Measurements from ENCODE around the gene AGBL1.

The AGBL1 gene

GRCh38 chr15:86834115-86834863 is 754.6 kb downstream of the AGBL1 start (continued):
- TF ChIP-seq, protein P1, sequence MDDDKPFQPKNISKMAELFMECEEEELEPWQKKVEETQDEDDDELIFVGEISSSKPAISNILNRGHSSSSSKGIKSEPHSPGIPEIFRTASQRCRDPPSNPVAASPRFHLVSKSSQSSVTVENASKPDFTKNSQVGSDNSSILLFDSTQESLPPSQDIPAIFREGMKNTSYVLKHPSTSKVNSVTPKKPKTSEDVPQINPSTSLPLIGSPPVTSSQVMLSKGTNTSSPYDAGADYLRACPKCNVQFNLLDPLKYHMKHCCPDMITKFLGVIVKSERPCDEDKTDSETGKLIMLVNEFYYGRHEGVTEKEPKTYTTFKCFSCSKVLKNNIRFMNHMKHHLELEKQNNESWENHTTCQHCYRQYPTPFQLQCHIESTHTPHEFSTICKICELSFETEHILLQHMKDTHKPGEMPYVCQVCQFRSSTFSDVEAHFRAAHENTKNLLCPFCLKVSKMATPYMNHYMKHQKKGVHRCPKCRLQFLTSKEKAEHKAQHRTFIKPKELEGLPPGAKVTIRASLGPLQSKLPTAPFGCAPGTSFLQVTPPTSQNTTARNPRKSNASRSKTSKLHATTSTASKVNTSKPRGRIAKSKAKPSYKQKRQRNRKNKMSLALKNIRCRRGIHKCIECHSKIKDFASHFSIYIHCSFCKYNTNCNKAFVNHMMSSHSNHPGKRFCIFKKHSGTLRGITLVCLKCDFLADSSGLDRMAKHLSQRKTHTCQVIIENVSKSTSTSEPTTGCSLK (tag by site-specific recombination; IDR thresholded peaks at IDR 0.05), result no peak

- CTCF ChIA-PET, result no interaction called here
- no peak overlapping the region for H3K4me3 ChIP-seq (ENCODE audit: low read depth, low read length)
- peak overlapping the region; percentile 58; the same call in 1 of the 2 replicates for H3K27ac ChIP-seq (ENCODE audit: extremely low read depth, low read depth, low read length)
- no peaks in the 10 kb centered on the region for H3K36me3 ChIP-seq (ENCODE audit: control insufficient read depth in 2 of 2, insufficient read depth in 1 of 2, low read length in 2 of 2)
- no peak for TF ChIP-seq ZFP41 (tag by site-specific recombination; IDR thresholded peaks at IDR 0.05; ENCODE audit: borderline replicate concordance)
- no peak for TF ChIP-seq ZNF121 (tag by site-specific recombination; IDR thresholded peaks at IDR 0.05)
- no peak for TF ChIP-seq ZBTB21 (tag by site-specific recombination; IDR thresholded peaks at IDR 0.05)
- TF ChIP-seq ZNF621 (tag by site-specific recombination; IDR thresholded peaks at IDR 0.05), result no peak
- TF ChIP-seq ZNF248 (tag by site-specific recombination; IDR thresholded peaks at IDR 0.05), result no peak
- no peak for TF ChIP-seq ZNF510 (tag by site-specific recombination; IDR thresholded peaks at IDR 0.05; ENCODE audit: insufficient replicate concordance)
- no peak for TF ChIP-seq OSR2 (tag by site-specific recombination; IDR thresholded peaks at IDR 0.05)
- TF ChIP-seq ZNF639 (tag by site-specific recombination; IDR thresholded peaks at IDR 0.05), result no peak
- TF ChIP-seq, protein P1 (tag by site-specific recombination; IDR thresholded peaks at IDR 0.05), result no peak
- TF ChIP-seq GFI1B (tag by site-specific recombination; IDR thresholded peaks at IDR 0.05), result no peak
- no peak for TF ChIP-seq ZNF791 (tag by site-specific recombination; IDR thresholded peaks at IDR 0.05)
- TF ChIP-seq REPIN1 (tag by site-specific recombination; IDR thresholded peaks at IDR 0.05; ENCODE audit: low read depth), result no peak
- peaks cover 22% of the 10 kb centered on the region for H3K4me1 ChIP-seq (ENCODE audit: control insufficient read depth, insufficient read depth, low read length)
- H3K9me3 ChIP-seq (ENCODE audit: control insufficient read depth, insufficient read depth, low read depth, low read length), result no peaks in the 10 kb centered on the region
- POLR2A ChIA-PET, result interaction anchor here (0.8 kb wide), 1 partner anchor 16 kb away, joined by 3 read pairs; no protein-coding TSS in a partner anchor
Observed at GRCh38 chr15:86837294-86838061, 757.8 kb downstream of the AGBL1 start.

DNA sequence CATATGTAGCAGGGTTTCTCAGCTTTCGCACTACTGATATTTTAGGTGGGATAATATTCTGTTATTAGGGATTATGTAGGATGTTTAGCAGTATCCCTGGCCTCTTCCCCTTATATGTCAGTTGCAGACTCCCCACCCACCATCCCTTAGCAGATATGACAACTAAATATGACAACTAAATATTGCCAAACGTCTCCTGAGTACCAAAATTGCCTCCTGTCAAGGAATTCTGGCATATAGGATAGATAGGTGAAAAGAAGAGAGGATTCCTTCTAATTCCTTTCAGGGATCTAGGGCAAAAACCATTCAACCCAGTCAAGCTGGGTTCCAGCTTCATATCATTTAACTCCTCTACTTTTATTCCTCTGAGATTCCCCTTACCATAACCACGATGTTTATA is 759.8 kb downstream of the AGBL1 start:
- POLR2A ChIA-PET, result no interaction called here

More for the DNA sequence above, 759.8 kb downstream of the AGBL1 start:
- no peak overlapping the region for H3K4me3 ChIP-seq (ENCODE audit: low read depth, low read length)
- no peaks in the 10 kb centered on the region for H3K36me3 ChIP-seq (ENCODE audit: control insufficient read depth in 2 of 2, insufficient read depth in 1 of 2, low read length in 2 of 2)
- H3K9me3 ChIP-seq (ENCODE audit: control insufficient read depth, insufficient read depth, low read depth, low read length), result no peaks in the 10 kb centered on the region
- H3K27ac ChIP-seq (ENCODE audit: extremely low read depth, low read depth, low read length), result no peak overlapping the region
- CTCF ChIA-PET, result interaction anchor here (0.6 to 0.7 kb wide), 3 partner anchors 1389 to 1683 kb away, joined by 3 to 6 read pairs (median 4); no protein-coding TSS in a partner anchor
- TF ChIP-seq ZNF423 (tag by site-specific recombination; IDR thresholded peaks at IDR 0.05) (no peak), ZSCAN30 (tag by site-specific recombination; IDR thresholded peaks at IDR 0.05) (no peak), ZNF544 (tag by site-specific recombination; IDR thresholded peaks at IDR 0.05) (no peak), EGR2 (tag by site-specific recombination; IDR thresholded peaks at IDR 0.05; ENCODE audit: low read depth) (no peak), SETDB1 (IDR thresholded peaks at IDR 0.05; ENCODE audit: insufficient read length, low read length) (no peak), ZNF37A (tag by site-specific recombination; IDR thresholded peaks at IDR 0.05) (no peak), TRIM28 (IDR thresholded peaks at IDR 0.05; ENCODE audit: borderline replicate concordance, low read length) (no peak), ZNF660 (tag by site-specific recombination; IDR thresholded peaks at IDR 0.05) (no peak), ZNF624 (tag by site-specific recombination; IDR thresholded peaks at IDR 0.05) (no peak), MZF1 (tag by site-specific recombination; IDR thresholded peaks at IDR 0.05; ENCODE audit: borderline replicate concordance) (no peak), ZNF2 (tag by site-specific recombination; IDR thresholded peaks at IDR 0.05) (no peak), OSR2 (tag by site-specific recombination; IDR thresholded peaks at IDR 0.05) (no peak), ZNF791 (tag by site-specific recombination; IDR thresholded peaks at IDR 0.05) (no peak), ZSCAN16 (tag by site-specific recombination; IDR thresholded peaks at IDR 0.05) (no peak), ZNF391 (tag by site-specific recombination; IDR thresholded peaks at IDR 0.05; ENCODE audit: borderline replicate concordance, low read depth) (no peak), ZNF24 (tag by site-specific recombination; IDR thresholded peaks at IDR 0.05) (no peak)
- peaks cover 22% of the 10 kb centered on the region for H3K4me1 ChIP-seq (ENCODE audit: control insufficient read depth, insufficient read depth, low read length)
